Right lobe of liver (tissue), 6 donors: ENCODE data around the gene KRTAP22-1. TPM values are rescaled to one million over a fixed set of nuclear protein-coding genes. Genes with fewer than 3 reads are reported as not detected.

ENCODE experiments used
- ATAC-seq, 4 donors: fragments of 200-7000 bp; cut with Tn5 transposase; one replicate each; pipeline ENCODE4 v1.9.1; 2020; ENCODE audit warnings: mild to moderate bottlenecking in 4 of 4, moderate library complexity in 4 of 4
- DNase-seq, 3 donors: peaks; one replicate each; pipeline ENCODE4 v3.0.0-alpha.2; 2020
- H3K27ac ChIP-seq, 3 donors: fragments of 200-600 bp; one replicate each; pipeline ENCODE4 v1.8.0; 2022
- H3K27me3 ChIP-seq, 2 donors: fragments of 200-600 bp; one replicate each; pipeline ENCODE4 v1.8.0; 2022
- H3K36me3 ChIP-seq, 4 donors: fragments of 200-600 bp; sonication (generic) in 1 of 4; one replicate each; pipeline versions ENCODE4 v1.5.1 to v1.8.0; 2017 to 2022; ENCODE audit warnings: control low read depth in 1 of 4
- H3K4me1 ChIP-seq, 4 donors: fragments of 200-600 bp; sonication (generic) in 1 of 4; one replicate each; pipeline versions ENCODE4 v1.5.1 to v1.8.0; 2017 to 2022; ENCODE audit warnings: control low read depth in 1 of 4
- H3K4me3 ChIP-seq, 3 donors: fragments of 200-600 bp; one replicate each; pipeline ENCODE4 v1.8.0; 2022
- H3K9me3 ChIP-seq, 4 donors: fragments of 200-600 bp; sonication (generic) in 1 of 4; one replicate each; pipeline versions ENCODE4 v1.5.1 to v1.8.0; 2017 to 2022; ENCODE audit warnings: control low read depth in 1 of 4
- CTCF ChIP-seq, 4 donors: fragments of 200-600 bp in 3 of 4; fragments of 450-650 bp in 1 of 4; IDR thresholded peaks; one replicate each; pipeline versions ENCODE4 v1.5.1 to v1.8.0; 2016 to 2022; ENCODE audit warnings: antibody characterized with exemption in 4 of 4, mild to moderate bottlenecking in 2 of 4
- POLR2A ChIP-seq: fragments of 450-650 bp; IDR thresholded peaks from one replicate; pipeline ENCODE4 v1.6.1; 2017; ENCODE audit warnings: antibody characterized with exemption, mild to moderate bottlenecking
- WGBS: methylation state at CpG from one replicate; pipeline ENCODE4 v1.1.6; 2018; ENCODE audit warnings: low coverage, low lambda C conversion rate; ENCODE audit not compliant: insufficient coverage; ENCODE audit errors: missing lambda C conversion rate; 5-methylcytosine and 5-hydroxymethylcytosine counted together
- intact Hi-C, 2 donors: fragments of 100-400 bp; cut with DNase I; formaldehyde crosslinking; loops; one replicate each; pipeline versions ENCODE4 v1.11.2 to v1.14.1; 2022
- total RNA-seq, 6 experiments: library from RNA; depleted of rRNA in 2 of 6; stranded (reverse); fragments of >200 nt in 2 of 6; fragmentation: NEBNext Ultra II Directional in 3 of 6; extraction: Animal tissue kit (Norgen Biotek cat#: 25700) in 3 of 6; gene quantifications; one replicate each; pipeline versions ENCODE4 v1.1.0 to v1.2.4, GENCODE V29; 2016 to 2023
- donor health status: DM: no; HTN: yes; CAD: no.
- donor health status: DM: no; HTN: no; CAD: no.
- donor health status: DM: no; HTN: no; CAD: no.
- donor health status: DM: no; HTN: yes; CAD: no.
- donor health status: DM: no; HTN: yes; CAD: no.

The KRTAP22-1 gene
- total RNA-seq, 6 experiments from 2014 or later: not detected

DNA sequence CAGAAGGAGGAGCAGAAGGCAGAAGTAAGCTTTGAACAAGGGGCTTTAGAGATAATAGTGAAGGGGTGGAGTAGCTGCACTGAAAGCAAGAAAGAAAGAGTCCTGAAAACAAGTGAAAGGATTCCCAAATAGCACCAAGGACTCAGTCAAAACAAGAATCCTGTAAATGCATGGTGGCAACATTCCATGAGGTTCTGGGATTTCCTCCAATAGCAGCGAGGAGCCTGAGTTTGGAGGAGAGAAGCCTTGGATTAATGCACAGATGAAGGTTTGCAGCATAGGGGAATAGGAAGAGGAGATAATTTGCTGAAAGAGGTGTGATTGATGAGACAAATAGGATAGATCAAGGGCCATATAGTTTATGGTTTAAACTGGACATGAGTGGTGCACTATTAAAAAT lies 21.5 kb upstream of the KRTAP22-1 start:
- Histone ChIP-seq H3K9me3 (no peaks in the 10 kb centered on the region), H3K27ac (no peak overlapping the region), H3K36me3 (no peaks in the 10 kb centered on the region), H3K4me1 (no peaks in the 10 kb centered on the region), H3K27me3 (no peaks in the 10 kb centered on the region), H3K4me3 (no peak overlapping the region)
- WGBS: 33% methylated on average over 1 of the region's 1 CpG
- intact Hi-C loops: no loop called here
- no peak for DNase-seq
- TF ChIP-seq POLR2A (no peak), CTCF (IDR thresholded peaks at IDR 0.05) (no peak)
- ATAC-seq: no peak

DNA sequence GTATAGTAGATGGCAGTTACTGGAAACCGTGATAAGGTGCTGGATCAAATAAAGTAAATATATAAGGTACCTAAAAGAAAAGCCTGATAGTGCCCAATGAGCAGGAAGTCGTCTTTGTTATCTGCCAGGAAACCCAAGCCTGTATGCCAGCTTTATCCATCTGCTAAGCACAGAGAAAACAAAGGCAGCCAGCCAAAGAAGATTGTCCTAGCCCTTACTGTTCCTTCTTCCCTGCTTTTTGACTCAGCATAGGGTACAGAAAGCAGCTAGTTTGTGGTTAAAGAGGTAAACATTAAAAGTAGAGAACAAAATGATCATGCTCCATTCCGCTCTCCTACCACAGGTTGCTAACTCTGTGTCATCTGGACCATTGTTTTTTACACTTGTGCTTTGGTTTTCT lies 20.8 kb upstream of the KRTAP22-1 start:
- ATAC-seq (no peak), DNase-seq (no peak)
- WGBS: 41% methylated on average over 3 of the region's 3 CpGs
- H3K9me3 ChIP-seq: no peaks in the 10 kb centered on the region
- TF ChIP-seq POLR2A (no peak), CTCF (IDR thresholded peaks at IDR 0.05) (no peak)
- no peaks in the 10 kb centered on the region for H3K27me3 ChIP-seq
- H3K36me3 ChIP-seq: no peaks in the 10 kb centered on the region
- no peak overlapping the region for H3K27ac ChIP-seq
- no peak overlapping the region for H3K4me3 ChIP-seq
- intact Hi-C loops: no loop called here
- no peaks in the 10 kb centered on the region for H3K4me1 ChIP-seq

- ATAC-seq: no peak
- Histone ChIP-seq H3K27ac (no peak overlapping the region), H3K27me3 (no peaks in the 10 kb centered on the region), H3K4me3 (no peak overlapping the region), H3K9me3 (no peaks in the 10 kb centered on the region), H3K4me1 (no peaks in the 10 kb centered on the region), H3K36me3 (no peaks in the 10 kb centered on the region)
- no peak for TF ChIP-seq CTCF (IDR thresholded peaks at IDR 0.05)
- no peak for TF ChIP-seq POLR2A
- WGBS: 50% methylated on average over 1 of the region's 1 CpG
- DNase-seq: no peak
- intact Hi-C loops: no loop called here
Measured at GRCh38 chr21:30582870-30583269, 18.0 kb upstream of the KRTAP22-1 start.

DNA sequence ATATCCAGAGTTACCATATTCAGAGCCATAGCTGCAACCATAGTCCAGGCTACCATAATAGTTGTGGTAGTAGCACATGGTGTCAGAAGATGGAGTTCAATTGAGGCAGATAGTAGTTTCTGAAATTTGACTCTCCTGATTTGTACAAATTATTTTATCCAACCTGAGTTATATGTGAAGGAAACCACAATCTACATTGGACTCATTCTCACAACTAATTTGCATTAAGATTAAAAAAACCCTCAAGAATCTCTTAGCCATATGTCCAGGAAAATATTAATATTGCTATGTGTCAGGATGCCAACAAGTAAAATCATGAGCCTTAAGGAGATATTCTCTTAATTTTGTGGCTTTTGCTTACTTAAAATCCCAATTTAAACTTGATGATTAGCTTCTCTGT lies 10.6 kb upstream of the KRTAP22-1 start, which contains the start of gene KRTAP22-2:
Gene KRTAP22-2, minus strand, starts transcription at position 101 of the 400 bp plus-strand sequence.
- no peak within 1 kb of the TSS for H3K27ac ChIP-seq
- H3K4me1 ChIP-seq: no peaks in the 10 kb centered on the region
- H3K9me3 ChIP-seq: no peaks in the 10 kb centered on the region
- no peaks in the 10 kb centered on the region for H3K36me3 ChIP-seq
- DNase-seq: no peak
- intact Hi-C loops: no loop called here
- H3K4me3 ChIP-seq: no peak within 1 kb of the TSS
- no peaks in the 10 kb centered on the region for H3K27me3 ChIP-seq
- ATAC-seq: no peak
- TF ChIP-seq CTCF (IDR thresholded peaks at IDR 0.05) (no peak), POLR2A (no peak)

DNA sequence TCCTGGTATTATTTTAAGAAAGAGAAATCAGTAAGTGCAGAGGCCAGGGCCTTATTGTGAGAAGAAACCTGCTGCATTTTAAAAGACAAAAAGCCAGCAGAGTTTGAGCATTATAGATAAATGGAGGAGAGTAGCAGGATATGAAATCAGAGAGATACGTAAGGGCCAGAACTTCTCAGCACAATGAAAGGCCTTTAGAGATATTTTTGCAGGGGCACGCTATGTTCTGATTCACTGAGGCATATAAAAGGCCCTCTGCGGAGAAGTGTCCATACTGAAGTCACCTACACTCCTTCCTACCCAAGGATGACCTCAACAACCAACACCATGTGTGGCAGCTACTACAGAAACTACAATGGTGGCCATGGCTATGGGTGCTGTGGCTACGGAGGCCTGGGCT lies 8.7 kb upstream of the KRTAP22-1 start, which contains the start of gene KRTAP6-3:
Gene KRTAP6-3, plus strand, starts transcription at position 301 of the 400 bp plus-strand sequence. Its CDS starts 6 bp downstream, at position 307.
- H3K4me3 ChIP-seq: no peak within 1 kb of the TSS
- TF ChIP-seq CTCF (IDR thresholded peaks at IDR 0.05): no peak
- TF ChIP-seq POLR2A: no peak
- no peaks in the 10 kb centered on the region for H3K9me3 ChIP-seq
- intact Hi-C loops: no loop called here
- no peak for DNase-seq
- H3K27me3 ChIP-seq: no peaks in the 10 kb centered on the region
- no peaks in the 10 kb centered on the region for H3K4me1 ChIP-seq
- WGBS: 79% methylated on average over 3 of the region's 4 CpGs
- no peaks in the 10 kb centered on the region for H3K36me3 ChIP-seq
- no peak for ATAC-seq
- no peak within 1 kb of the TSS for H3K27ac ChIP-seq
